ENCODE results near the gene SLC7A14. TPM values are rescaled to one million over a fixed set of nuclear protein-coding genes. Genes with fewer than 3 reads are reported as not detected.

Gene SLC7A14
- total and polyA plus RNA-seq, 7 experiments from 2014 or later: not detected

- Histone ChIP-seq H3K27me3 (ENCODE audit: control insufficient read depth in 2 of 2, insufficient read depth in 2 of 2, low read length in 2 of 2) (peaks cover 0 to 2% of the 10 kb centered on the region in 2 donors), H3K9me3 (ENCODE audit: control insufficient read depth in 2 of 3, low read length in 3 of 3) (no peaks in the 10 kb centered on the region), H3K4me3 (ENCODE audit: low read length) (no peak overlapping the region), H3K27ac (ENCODE audit: low read depth, low read length) (no peak overlapping the region), H3K36me3 (ENCODE audit: control insufficient read depth in 2 of 3, insufficient read depth in 3 of 3, low read length in 3 of 3) (no peaks in the 10 kb centered on the region), H3K4me1 (ENCODE audit: control insufficient read depth in 2 of 2, insufficient read depth in 2 of 2, low read length in 2 of 2) (no peaks in the 10 kb centered on the region)
- Mint-ChIP-seq H3K27me3 (peaks cover 16 to 38% (median 24%) of the 10 kb centered on the region in 5 donors), H3K36me3 (no peaks in the 10 kb centered on the region), H3K9me3 (peaks cover 0 to 1% (median 0%) of the 10 kb centered on the region in 11 donors), H3K4me3 (no peak overlapping the region), H3K4me1 (no peaks in the 10 kb centered on the region), H3K27ac (no peak overlapping the region)
- DNase-seq (no peak), ATAC-seq (no peak)
- ChIA-PET CTCF (no interaction called here), POLR2A (no interaction called here)
- intact Hi-C loops (cut with micrococcal nuclease): no loop called here
Measured at GRCh38 chr3:170551252-170551651, 34.6 kb downstream of the SLC7A14 start.

GRCh38 chr3:170542704-170543103 lies 43.2 kb downstream of the SLC7A14 start:
- no peaks in the 10 kb centered on the region for H3K36me3 Mint-ChIP-seq
- ATAC-seq (no peak), DNase-seq (no peak)
- no peak overlapping the region for H3K27ac Mint-ChIP-seq
- no peaks in the 10 kb centered on the region for H3K36me3 ChIP-seq (ENCODE audit: control insufficient read depth in 2 of 3, insufficient read depth in 3 of 3, low read length in 3 of 3)
- H3K27me3 Mint-ChIP-seq: peaks cover 22 to 46% (median 37%) of the 10 kb centered on the region in 5 donors
- CTCF ChIA-PET: no interaction called here
- H3K27ac ChIP-seq (ENCODE audit: low read depth, low read length): no peak overlapping the region
- no peaks in the 10 kb centered on the region for H3K4me1 ChIP-seq (ENCODE audit: control insufficient read depth in 2 of 2, insufficient read depth in 2 of 2, low read length in 2 of 2)
- H3K4me1 Mint-ChIP-seq: no peaks in the 10 kb centered on the region
- no peaks in the 10 kb centered on the region for H3K27me3 ChIP-seq (ENCODE audit: control insufficient read depth in 2 of 2, insufficient read depth in 2 of 2, low read length in 2 of 2)
- peaks cover 0 to 6% (median 0%) of the 10 kb centered on the region in 11 donors for H3K9me3 Mint-ChIP-seq
- no peaks in the 10 kb centered on the region for H3K9me3 ChIP-seq (ENCODE audit: control insufficient read depth in 2 of 3, low read length in 3 of 3)
- H3K4me3 Mint-ChIP-seq: no peak overlapping the region
- intact Hi-C loops (cut with micrococcal nuclease): no loop called here
- no peak overlapping the region for H3K4me3 ChIP-seq (ENCODE audit: low read length)
- POLR2A ChIA-PET: no interaction called here

- peaks cover 0 to 6% (median 0%) of the 10 kb centered on the region in 11 donors for H3K9me3 Mint-ChIP-seq
- no peaks in the 10 kb centered on the region for H3K4me1 Mint-ChIP-seq
- H3K36me3 Mint-ChIP-seq: no peaks in the 10 kb centered on the region
- ChIA-PET POLR2A (no interaction called here), CTCF (no interaction called here)
- H3K27me3 Mint-ChIP-seq: peaks cover 17 to 47% (median 40%) of the 10 kb centered on the region in 5 donors
- H3K9me3 ChIP-seq (ENCODE audit: control insufficient read depth in 2 of 3, low read length in 3 of 3): no peaks in the 10 kb centered on the region
- H3K36me3 ChIP-seq (ENCODE audit: control insufficient read depth in 2 of 3, insufficient read depth in 3 of 3, low read length in 3 of 3): no peaks in the 10 kb centered on the region
- no peak for DNase-seq
- H3K27me3 ChIP-seq (ENCODE audit: control insufficient read depth in 2 of 2, insufficient read depth in 2 of 2, low read length in 2 of 2): no peaks in the 10 kb centered on the region
- no peak overlapping the region for H3K27ac Mint-ChIP-seq
- no peaks in the 10 kb centered on the region for H3K4me1 ChIP-seq (ENCODE audit: control insufficient read depth in 2 of 2, insufficient read depth in 2 of 2, low read length in 2 of 2)
- H3K4me3 ChIP-seq (ENCODE audit: low read length): no peak overlapping the region
- no peak overlapping the region for H3K4me3 Mint-ChIP-seq
- intact Hi-C loops (cut with micrococcal nuclease): no loop called here
- ATAC-seq: no peak
- no peak overlapping the region for H3K27ac ChIP-seq (ENCODE audit: low read depth, low read length)
Measured at GRCh38 chr3:170539897-170540296, 46.0 kb downstream of the SLC7A14 start.

- peaks cover 0 to 3% (median 0%) of the 10 kb centered on the region in 11 donors for H3K9me3 Mint-ChIP-seq
- H3K9me3 ChIP-seq (ENCODE audit: control insufficient read depth in 2 of 3, low read length in 3 of 3): no peaks in the 10 kb centered on the region
- no peaks in the 10 kb centered on the region for H3K36me3 ChIP-seq (ENCODE audit: control insufficient read depth in 2 of 3, insufficient read depth in 3 of 3, low read length in 3 of 3)
- no peaks in the 10 kb centered on the region for H3K4me1 Mint-ChIP-seq
- no peaks in the 10 kb centered on the region for H3K27me3 ChIP-seq (ENCODE audit: control insufficient read depth in 2 of 2, insufficient read depth in 2 of 2, low read length in 2 of 2)
- intact Hi-C loops (cut with micrococcal nuclease): no loop called here
- H3K4me1 ChIP-seq (ENCODE audit: control insufficient read depth in 2 of 2, insufficient read depth in 2 of 2, low read length in 2 of 2): no peaks in the 10 kb centered on the region
- no peak overlapping the region for H3K27ac ChIP-seq (ENCODE audit: low read depth, low read length)
- DNase-seq (no peak), ATAC-seq (no peak)
- POLR2A ChIA-PET: no interaction called here
- H3K36me3 Mint-ChIP-seq: no peaks in the 10 kb centered on the region
- no peak overlapping the region for H3K27ac Mint-ChIP-seq
- H3K4me3 ChIP-seq (ENCODE audit: low read length): no peak overlapping the region
- no peak overlapping the region for H3K4me3 Mint-ChIP-seq
- peaks cover 19 to 33% (median 31%) of the 10 kb centered on the region in 5 donors for H3K27me3 Mint-ChIP-seq
- CTCF ChIA-PET: no interaction called here
Measured at GRCh38 chr3:170536712-170537111, 49.2 kb downstream of the SLC7A14 start.

GRCh38 chr3:170534227-170534626 lies 51.6 kb downstream of the SLC7A14 start:
- no peak overlapping the region for H3K27ac ChIP-seq (ENCODE audit: low read depth, low read length)
- Mint-ChIP-seq H3K4me3 (no peak overlapping the region), H3K27me3 (peaks cover 16 to 29% (median 19%) of the 10 kb centered on the region in 5 donors), H3K36me3 (no peaks in the 10 kb centered on the region), H3K4me1 (peaks cover 0 to 2% (median 0%) of the 10 kb centered on the region in 7 donors), H3K9me3 (no peaks in the 10 kb centered on the region), H3K27ac (no peak overlapping the region)
- no peaks in the 10 kb centered on the region for H3K27me3 ChIP-seq (ENCODE audit: control insufficient read depth in 2 of 2, insufficient read depth in 2 of 2, low read length in 2 of 2)
- no peak for ATAC-seq
- intact Hi-C loops (cut with micrococcal nuclease): no loop called here
- no peaks in the 10 kb centered on the region for H3K4me1 ChIP-seq (ENCODE audit: control insufficient read depth in 2 of 2, insufficient read depth in 2 of 2, low read length in 2 of 2)
- H3K36me3 ChIP-seq (ENCODE audit: control insufficient read depth in 2 of 3, insufficient read depth in 3 of 3, low read length in 3 of 3): no peaks in the 10 kb centered on the region
- H3K4me3 ChIP-seq (ENCODE audit: low read length): no peak overlapping the region
- POLR2A ChIA-PET: no interaction called here
- DNase-seq: no peak
- H3K9me3 ChIP-seq (ENCODE audit: control insufficient read depth in 2 of 3, low read length in 3 of 3): no peaks in the 10 kb centered on the region
- CTCF ChIA-PET: no interaction called here

- intact Hi-C loops (cut with micrococcal nuclease): no loop called here
- ATAC-seq: no peak
- no peak overlapping the region for H3K4me3 Mint-ChIP-seq
- H3K27me3 Mint-ChIP-seq: peaks cover 9 to 16% (median 11%) of the 10 kb centered on the region in 5 donors
- peaks cover 0 to 1% (median 0%) of the 10 kb centered on the region in 11 donors for H3K9me3 Mint-ChIP-seq
- no peaks in the 10 kb centered on the region for H3K9me3 ChIP-seq (ENCODE audit: control insufficient read depth in 2 of 3, low read length in 3 of 3)
- no peaks in the 10 kb centered on the region for H3K27me3 ChIP-seq (ENCODE audit: control insufficient read depth in 2 of 2, insufficient read depth in 2 of 2, low read length in 2 of 2)
- H3K27ac Mint-ChIP-seq: no peak overlapping the region
- POLR2A ChIA-PET: no interaction called here
- H3K4me1 Mint-ChIP-seq: peaks cover 0 to 2% (median 0%) of the 10 kb centered on the region in 7 donors
- H3K4me1 ChIP-seq (ENCODE audit: control insufficient read depth in 2 of 2, insufficient read depth in 2 of 2, low read length in 2 of 2): no peaks in the 10 kb centered on the region
- CTCF ChIA-PET: no interaction called here
- no peak overlapping the region for H3K27ac ChIP-seq (ENCODE audit: low read depth, low read length)
- H3K36me3 ChIP-seq (ENCODE audit: control insufficient read depth in 2 of 3, insufficient read depth in 3 of 3, low read length in 3 of 3): no peaks in the 10 kb centered on the region
- no peaks in the 10 kb centered on the region for H3K36me3 Mint-ChIP-seq
- no peak for DNase-seq
- no peak overlapping the region for H3K4me3 ChIP-seq (ENCODE audit: low read length)
Measured at GRCh38 chr3:170532573-170532972, 53.3 kb downstream of the SLC7A14 start.

- no peak overlapping the region for H3K4me3 ChIP-seq (ENCODE audit: low read length)
- Mint-ChIP-seq H3K4me3 (no peak overlapping the region), H3K4me1 (peaks cover 0 to 2% (median 0%) of the 10 kb centered on the region in 7 donors), H3K27ac (no peak overlapping the region), H3K27me3 (peaks cover 4 to 9% (median 6%) of the 10 kb centered on the region in 5 donors), H3K9me3 (peaks cover 0 to 3% (median 0%) of the 10 kb centered on the region in 11 donors), H3K36me3 (no peaks in the 10 kb centered on the region)
- no peaks in the 10 kb centered on the region for H3K9me3 ChIP-seq (ENCODE audit: control insufficient read depth in 2 of 3, low read length in 3 of 3)
- H3K27ac ChIP-seq (ENCODE audit: low read depth, low read length): no peak overlapping the region
- no peak for ATAC-seq
- no peaks in the 10 kb centered on the region for H3K4me1 ChIP-seq (ENCODE audit: control insufficient read depth in 2 of 2, insufficient read depth in 2 of 2, low read length in 2 of 2)
- CTCF ChIA-PET: no interaction called here
- H3K27me3 ChIP-seq (ENCODE audit: control insufficient read depth in 2 of 2, insufficient read depth in 2 of 2, low read length in 2 of 2): no peaks in the 10 kb centered on the region
- intact Hi-C loops (cut with micrococcal nuclease): no loop called here
- no peak for DNase-seq
- POLR2A ChIA-PET: no interaction called here
- H3K36me3 ChIP-seq (ENCODE audit: control insufficient read depth in 2 of 3, insufficient read depth in 3 of 3, low read length in 3 of 3): no peaks in the 10 kb centered on the region
Measured at GRCh38 chr3:170531657-170532335, 54.1 kb downstream of the SLC7A14 start.
